Measurements from ENCODE around the gene CDK12. TPM values are rescaled to one million over a fixed set of nuclear protein-coding genes. Genes with fewer than 3 reads are reported as not detected.

The CDK12 gene
- total and polyA plus RNA-seq, 3 donors from 2014 or later: 60.3 to 113 (median 103) TPM

- intact Hi-C loops (cut with DNase I; ENCODE audit: low total_unique reads): no loop called here
- no peaks in the 10 kb centered on the region for H3K4me1 ChIP-seq
- no peaks in the 10 kb centered on the region for H3K36me3 ChIP-seq (ENCODE audit: low read depth, missing control alignments)
- H3K4me3 ChIP-seq: no peak overlapping the region
- H3K27me3 ChIP-seq: no peaks in the 10 kb centered on the region
- H3K9me3 ChIP-seq: no peaks in the 10 kb centered on the region
- no peak for DNase-seq
- H3K27ac ChIP-seq: no peak overlapping the region
- TF ChIP-seq POLR2A (IDR thresholded peaks at IDR 0.05): no peak
- TF ChIP-seq CTCF (IDR thresholded peaks at IDR 0.05): no peak
- WGBS, 2 donors: 43 to 54% methylated on average over 2 of the region's 2 CpGs
Measured at GRCh38 chr17:39582658-39583057, 121.4 kb downstream of the CDK12 start.

Small RNAs within 50 kb of the gene (small RNA-seq; reads per million reads assigned to genes)
- 0 reads per million in 2 donors for gene RNU6-233P

Other genes with a start within 250 kb of the CDK12 start
- under 1 TPM; 0.24 to 0.37 TPM for gene STAC2, start 235.5 kb upstream of the CDK12 start, total RNA-seq
- gene STAC2, start 235.5 kb upstream of the CDK12 start, polyA plus RNA-seq (ENCODE audit: insufficient read depth, low read depth, low replicate concordance): 1.1 TPM
- 10 to 100 TPM; 62.5 to 67.5 TPM for gene FBXL20, start 59.9 kb upstream of the CDK12 start, total RNA-seq
- gene FBXL20, start 59.9 kb upstream of the CDK12 start, polyA plus RNA-seq (ENCODE audit: insufficient read depth, low read depth, low replicate concordance): 29.7 TPM
- 10 to 100 TPM; 31.1 to 32.3 TPM for gene MED1, start 10.2 kb upstream of the CDK12 start, total RNA-seq
- 32.8 TPM for gene MED1, start 10.2 kb upstream of the CDK12 start, polyA plus RNA-seq (ENCODE audit: insufficient read depth, low read depth, low replicate concordance)
- gene NEUROD2, start 146.4 kb downstream of the CDK12 start, total RNA-seq: under 1 TPM in 1 of 2 donors, not detected in 1; 0.19 TPM
- gene NEUROD2, start 146.4 kb downstream of the CDK12 start, polyA plus RNA-seq (ENCODE audit: insufficient read depth, low read depth, low replicate concordance): not detected
- gene PPP1R1B, start 165.5 kb downstream of the CDK12 start, total RNA-seq: 10 to 100 TPM; 22.4 to 24.3 TPM
- 63.1 TPM for gene PPP1R1B, start 165.5 kb downstream of the CDK12 start, polyA plus RNA-seq (ENCODE audit: insufficient read depth, low read depth, low replicate concordance)
- gene STARD3, start 175.7 kb downstream of the CDK12 start, total RNA-seq: 100 to 1,000 TPM; 265 to 352 TPM
- gene STARD3, start 175.7 kb downstream of the CDK12 start, polyA plus RNA-seq (ENCODE audit: insufficient read depth, low read depth, low replicate concordance): 102 TPM
- 1 to 10 TPM; 3.0 to 6.0 TPM for gene TCAP, start 203.9 kb downstream of the CDK12 start, total RNA-seq
- gene TCAP, start 203.9 kb downstream of the CDK12 start, polyA plus RNA-seq (ENCODE audit: insufficient read depth, low read depth, low replicate concordance): 49.8 TPM
- 1 to 10 TPM; 2.6 to 2.7 TPM for gene PNMT, start 207.0 kb downstream of the CDK12 start, total RNA-seq
- gene PNMT, start 207.0 kb downstream of the CDK12 start, polyA plus RNA-seq (ENCODE audit: insufficient read depth, low read depth, low replicate concordance): 2.9 TPM
- gene PGAP3, start 226.6 kb downstream of the CDK12 start, total RNA-seq: 10 to 100 TPM; 28.6 to 37.4 TPM
- 21.1 TPM for gene PGAP3, start 226.6 kb downstream of the CDK12 start, polyA plus RNA-seq (ENCODE audit: insufficient read depth, low read depth, low replicate concordance)
- 10 to 100 TPM; 32.1 to 40.0 TPM for gene ERBB2, start 238.6 kb downstream of the CDK12 start, total RNA-seq
- 32.1 TPM for gene ERBB2, start 238.6 kb downstream of the CDK12 start, polyA plus RNA-seq (ENCODE audit: insufficient read depth, low read depth, low replicate concordance)